HepG2 (cell line): ENCODE results near the gene TRAPPC3. TPM values are rescaled to one million over a fixed set of nuclear protein-coding genes. Genes with fewer than 3 reads are reported as not detected.
A peak's percentile ranks its signal among the peaks of the same experiment; 100 is the strongest.

Source experiments
- FOXJ3 ChIP-seq: sonication (generic); formaldehyde crosslinking; IDR thresholded peaks from 2 replicates; pipeline ENCODE4 v1.4.0; 2020; ENCODE audit warnings: missing genetic modification reagents, mild to moderate bottlenecking, borderline replicate concordance
- GABPB1 ChIP-seq: IDR thresholded peaks from 2 replicates; pipeline ENCODE4 v1.6.1; 2016; ENCODE audit warnings: mild to moderate bottlenecking, missing genetic modification reagents, moderate library complexity, missing compliant biosample characterization
- GMEB1 ChIP-seq: sonication (generic); formaldehyde crosslinking; IDR thresholded peaks from 2 replicates; pipeline ENCODE4 v1.5.1; 2020; ENCODE audit warnings: missing genetic modification reagents, mild to moderate bottlenecking, borderline replicate concordance
- HNRNPL ChIP-seq: fragments of 200-400 bp; formaldehyde crosslinking; IDR thresholded peaks from 2 replicates; pipeline ENCODE4 v1.6.1; 2017; ENCODE audit warnings: mild to moderate bottlenecking, low read depth, low read length
- LBX2 ChIP-seq: sonication (generic); formaldehyde crosslinking; IDR thresholded peaks from 2 replicates; pipeline ENCODE4 v1.5.0; 2020; ENCODE audit warnings: missing genetic modification reagents, mild to moderate bottlenecking, borderline replicate concordance
- NKX3-1 ChIP-seq: sonication (generic); formaldehyde crosslinking; IDR thresholded peaks from 2 replicates; pipeline ENCODE4 v1.5.0; 2020; ENCODE audit warnings: missing genetic modification reagents
- NONO ChIP-seq, 2 experiments: fragments of 450-650 bp in 1 of 2; sonication (generic) in 1 of 2; formaldehyde crosslinking in 1 of 2; IDR thresholded peaks in 1 of 2; conservative IDR thresholded peaks in 1 of 2; 2 replicates each; pipeline versions ENCODE4 v1.6.1 to v1.8.0; 2017 to 2022; ENCODE audit warnings: mild to moderate bottlenecking in 1 of 2, missing genetic modification reagents in 1 of 2, moderate library complexity in 1 of 2
- NR2F6 ChIP-seq, 2 experiments: IDR thresholded peaks; 2 replicates each; pipeline ENCODE4 v1.6.1; 2016; ENCODE audit warnings: antibody characterized with exemption in 1 of 2, mild to moderate bottlenecking in 1 of 2
- NRL ChIP-seq: sonication (generic); formaldehyde crosslinking; IDR thresholded peaks from 2 replicates; pipeline ENCODE4 v1.5.0; 2020; ENCODE audit warnings: missing genetic modification reagents, mild to moderate bottlenecking, moderate library complexity, borderline replicate concordance
- PRDM4 ChIP-seq: sonication (generic); formaldehyde crosslinking; IDR thresholded peaks from 2 replicates; pipeline ENCODE4 v1.9.0; 2021; ENCODE audit warnings: missing genetic modification reagents, borderline replicate concordance
- REPIN1 ChIP-seq: sonication (generic); formaldehyde crosslinking; IDR thresholded peaks from 2 replicates; pipeline ENCODE4 v1.8.0; 2022; ENCODE audit warnings: missing genetic modification reagents, low read depth, mild to moderate bottlenecking, borderline replicate concordance
- RFX3 ChIP-seq: IDR thresholded peaks from 2 replicates; pipeline ENCODE4 v1.6.1; 2016; ENCODE audit warnings: missing biosample characterization, missing genetic modification reagents
- TEAD3 ChIP-seq: optimal IDR thresholded peaks from 2 replicates; pipeline ENCODE3; 2016; ENCODE audit warnings: borderline replicate concordance
- ZFX ChIP-seq: sonication (generic); formaldehyde crosslinking; IDR thresholded peaks from 2 replicates; pipeline ENCODE4 v1.4.0; 2020; ENCODE audit warnings: mild to moderate bottlenecking, low read depth, missing genetic modification reagents, moderate library complexity
- ZFY ChIP-seq: sonication (generic); formaldehyde crosslinking; IDR thresholded peaks from 2 replicates; pipeline ENCODE4 v1.4.0; 2020; ENCODE audit warnings: missing genetic modification reagents
- ZMYM3 ChIP-seq: sonication (generic); formaldehyde crosslinking; IDR thresholded peaks from 2 replicates; pipeline ENCODE4 v1.5.1; 2020; ENCODE audit warnings: mild to moderate bottlenecking, missing genetic modification reagents
- ZNF10 ChIP-seq: sonication (generic); formaldehyde crosslinking; IDR thresholded peaks from 2 replicates; pipeline ENCODE4 v1.4.0; 2020; ENCODE audit warnings: mild to moderate bottlenecking, low read depth, missing genetic modification reagents, borderline replicate concordance
- ZNF264 ChIP-seq: sonication (generic); formaldehyde crosslinking; IDR thresholded peaks from 2 replicates; pipeline ENCODE4 v1.4.0; 2020; ENCODE audit warnings: missing genetic modification reagents
- ZNF274 ChIP-seq: sonication (generic); formaldehyde crosslinking; IDR thresholded peaks from 2 replicates; pipeline ENCODE4 v1.5.1; 2020; ENCODE audit warnings: mild to moderate bottlenecking, missing genetic modification reagents
- ZNF296 ChIP-seq: sonication (generic); formaldehyde crosslinking; conservative IDR thresholded peaks from 2 replicates; pipeline ENCODE4 v1.5.0; 2020; ENCODE audit warnings: mild to moderate bottlenecking, missing genetic modification reagents
- ZNF343 ChIP-seq: sonication (generic); formaldehyde crosslinking; IDR thresholded peaks from 2 replicates; pipeline ENCODE4 v1.4.0; 2020; ENCODE audit warnings: mild to moderate bottlenecking, missing genetic modification reagents
- ZNF556 ChIP-seq: sonication (generic); formaldehyde crosslinking; IDR thresholded peaks from 2 replicates; pipeline ENCODE4 v1.4.0; 2020; ENCODE audit warnings: mild to moderate bottlenecking, missing genetic modification reagents, borderline replicate concordance
- ZNF660 ChIP-seq: sonication (generic); formaldehyde crosslinking; IDR thresholded peaks from 2 replicates; pipeline ENCODE4 v1.5.1; 2020; ENCODE audit warnings: mild to moderate bottlenecking, low read depth, missing genetic modification reagents, borderline replicate concordance
- ZNF775 ChIP-seq: sonication (generic); formaldehyde crosslinking; IDR thresholded peaks from 2 replicates; pipeline ENCODE4 v1.4.0; 2020; ENCODE audit warnings: missing genetic modification reagents, mild to moderate bottlenecking, moderate library complexity, borderline replicate concordance
- polyA plus RNA-seq, 8 experiments: library from polyadenylated mRNA; depleted of rRNA in 3 of 8; stranded (reverse) in 7 of 8; unstranded in 1 of 8; fragments of >200 nt; fragmentation: Illumina TruSeq in 4 of 8; extraction: Trizol in 4 of 8; gene quantifications; 2 replicates each; pipeline versions ENCODE4 v1.2.1 to v1.2.3, GENCODE V29; 2011 to 2016; ENCODE audit warnings: low read depth in 4 of 8, missing spikeins in 1 of 8, mixed read lengths in 1 of 8; ENCODE audit not compliant: insufficient read depth in 1 of 8
- total RNA-seq, 5 experiments: library from RNA; depleted of rRNA; stranded (reverse); fragments of >200 nt; fragmentation: Illumina TruSeq; extraction: Trizol; gene quantifications; 2 replicates each; pipeline ENCODE4 v1.2.3, GENCODE V29; 2016; ENCODE audit warnings: low read depth in 1 of 5

TRAPPC3 gene
- total and polyA plus RNA-seq, 2 of the 13 experiments (the other 11 are each of a cell fraction or from before 2014, with no cell fraction given), result 53.7 to 62.4 TPM

GRCh38 chr1:36149237-36149972 is at the start of gene TRAPPC3 (continued):
- TF ChIP-seq ZMYM3 (CRISPR knock-in tag) (no peak; the same call in 1 of the 2 replicates), RFX3 (CRISPR knock-in tag) (no peak), ZNF274 (CRISPR knock-in tag) (peak; percentile 71), ZFY (peak; percentile 94), NR2F6 (IDR thresholded peaks at IDR 0.05) (no peak), NR2F6 (CRISPR knock-in tag; IDR thresholded peaks at IDR 0.05) (no peak), GABPB1 (CRISPR knock-in tag) (peak; percentile 93), ZFX (CRISPR knock-in tag) (peak; percentile 95), NKX3-1 (no peak), ZNF660 (no peak), REPIN1 (peak; percentile 86; the same call in 1 of the 2 replicates), ZNF264 (CRISPR knock-in tag) (no peak), LBX2 (CRISPR knock-in tag) (no peak; the same call in 1 of the 2 replicates), ZNF343 (peak; percentile 70; the same call in 1 of the 2 replicates), TEAD3 (CRISPR knock-in tag) (peak; percentile 53), ZNF296 (no peak), ZNF556 (CRISPR knock-in tag) (peak; percentile 56; the same call in 1 of the 2 replicates), PRDM4 (CRISPR knock-in tag) (no peak), HNRNPL (0 out of 2 replicates have a peak, but pooled peaks have one; percentile 40), ZNF775 (CRISPR knock-in tag) (no peak), ZNF10 (no peak), NRL (CRISPR knock-in tag) (peak; percentile 93), NONO (IDR thresholded peaks at IDR 0.05) (no peak), NONO (CRISPR knock-in tag; conservative IDR thresholded peaks at IDR 0.05) (peak; percentile 79; the same call in 1 of the 2 replicates), GMEB1 (peak; percentile 99), FOXJ3 (CRISPR knock-in tag) (no peak)
